Endodermal cell (in vitro differentiated cells): ENCODE results near the gene AKT1. TPM values are rescaled to one million over a fixed set of nuclear protein-coding genes. Genes with fewer than 3 reads are reported as not detected.
A peak's percentile ranks its signal among the peaks of the same experiment; 100 is the strongest.

Experiments
- DNase-seq: peaks from one replicate; pipeline ENCODE4 v3.0.0-alpha.2; 2017
- H3K27ac ChIP-seq: 2 replicates; pipeline ENCODE4 v1.5.1; 2013; ENCODE audit warnings: mild to moderate bottlenecking, low read depth, low read length, moderate library complexity
- H3K27me3 ChIP-seq: 2 replicates; pipeline ENCODE4 v1.6.1; 2013; ENCODE audit warnings: mild to moderate bottlenecking, low read length, moderate library complexity; ENCODE audit not compliant: insufficient read depth, control insufficient read depth, poor library complexity, severe bottlenecking
- H3K36me3 ChIP-seq: 2 replicates; pipeline ENCODE4 v1.7.0; 2013; ENCODE audit warnings: mild to moderate bottlenecking, low read length, moderate library complexity; ENCODE audit not compliant: control insufficient read depth, insufficient read depth
- H3K4me1 ChIP-seq: one replicate; pipeline ENCODE4 v1.7.0; 2013; ENCODE audit warnings: low read length; ENCODE audit not compliant: control insufficient read depth, insufficient read depth
- H3K4me3 ChIP-seq: 2 replicates; pipeline ENCODE4 v1.5.1; 2013; ENCODE audit warnings: mild to moderate bottlenecking, low read length, moderate library complexity
- H3K9ac ChIP-seq: 2 replicates; pipeline ENCODE4 v1.6.1; 2013; ENCODE audit warnings: mild to moderate bottlenecking, low read length, moderate library complexity; ENCODE audit not compliant: poor library complexity, severe bottlenecking; ENCODE audit errors: extremely low read depth
- H3K9me3 ChIP-seq: 2 replicates; pipeline ENCODE4 v1.6.1; 2013; ENCODE audit warnings: mild to moderate bottlenecking, low read length, moderate library complexity; ENCODE audit not compliant: control insufficient read depth
- H3K27ac Mint-ChIP-seq: 2 replicates; pipeline ENCODE4 v1.8.0; 2020; ENCODE audit warnings: mixed read lengths
- H3K27me3 Mint-ChIP-seq: 2 replicates; pipeline ENCODE4 v1.8.0; 2021; ENCODE audit warnings: mild to moderate bottlenecking, mixed read lengths; ENCODE audit not compliant: insufficient read depth
- H3K36me3 Mint-ChIP-seq: 2 replicates; pipeline ENCODE4 v1.8.0; 2020; ENCODE audit warnings: low read depth, mixed read lengths
- H3K4me1 Mint-ChIP-seq: 2 replicates; pipeline ENCODE4 v1.8.0; 2020; ENCODE audit warnings: mixed read lengths
- H3K4me3 Mint-ChIP-seq: 2 replicates; pipeline ENCODE4 v1.8.0; 2020; ENCODE audit warnings: mild to moderate bottlenecking, moderate library complexity, mixed read lengths
- H3K9me3 Mint-ChIP-seq: 2 replicates; pipeline ENCODE4 v1.8.0; 2020; ENCODE audit warnings: mild to moderate bottlenecking, mixed read lengths
- WGBS, 2 experiments: methylation state at CpG; one replicate each; pipeline versions ENCODE4 v1.1.5 to v1.1.7; 2013; ENCODE audit warnings: missing lambda C conversion rate in 2 of 2, mixed read lengths in 1 of 2; ENCODE audit not compliant: insufficient coverage in 1 of 2, insufficient read length in 1 of 2; 5-methylcytosine and 5-hydroxymethylcytosine counted together
- total RNA-seq, 2 donors: library from RNA; stranded (reverse); fragmentation: NEBNext Ultra II Directional in 1 of 2; extraction: Animal tissue kit (Norgen Biotek cat#: 25700) in 1 of 2; gene quantifications; 2 replicates in 1 of 2; 3 replicates in 1 of 2; pipeline ENCODE4 v1.2.1, GENCODE V29; 2021
- TF ChIP-seq, protein P1 (sequence below): fragments of 200-600 bp; sonication (generic); conservative IDR thresholded peaks from 2 replicates; pipeline ENCODE4 v1.5.0; 2021; ENCODE audit warnings: antibody characterized with exemption, mild to moderate bottlenecking

The AKT1 gene
- total RNA-seq, 2 donors from 2014 or later = 133 to 152 TPM

DNA sequence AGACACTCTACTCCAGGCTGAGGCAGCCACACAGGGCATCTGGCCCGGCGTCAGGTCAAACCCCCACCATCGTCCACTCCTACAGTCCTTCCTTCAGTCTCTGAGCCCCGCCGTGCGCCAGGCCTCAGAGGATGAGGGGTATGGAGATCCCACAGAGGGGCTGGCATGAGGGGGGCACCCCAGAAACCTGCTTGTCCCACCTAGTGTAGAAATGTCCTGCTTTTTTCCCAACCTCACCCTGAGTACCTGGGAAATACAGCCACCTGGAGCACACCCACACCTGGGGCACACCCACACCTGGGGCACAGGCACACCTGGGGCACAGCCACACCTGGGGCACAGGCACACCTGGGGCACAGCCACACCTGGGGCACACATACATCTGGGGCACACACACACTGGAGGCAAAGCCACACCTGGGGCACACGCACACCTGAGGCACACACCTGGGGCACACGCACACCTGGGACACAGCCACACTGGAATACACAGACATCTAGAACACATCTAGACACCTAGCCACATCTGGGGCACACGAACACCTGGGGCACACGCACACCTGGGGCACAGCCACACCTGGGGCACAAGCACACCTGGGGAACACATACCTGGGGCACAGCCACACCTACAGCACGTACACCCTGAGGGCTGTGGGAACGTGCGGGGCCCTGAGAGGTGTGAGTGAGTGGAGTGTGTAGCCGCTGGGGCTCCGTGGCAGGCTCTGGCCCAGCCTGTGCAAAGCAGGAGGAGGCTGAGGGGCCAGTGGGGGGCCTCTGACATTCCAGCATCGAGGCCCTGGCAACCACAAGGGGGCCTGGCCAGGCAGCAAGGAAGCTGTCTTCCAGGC, 18.4 kb downstream of the AKT1 start:
- 37 to 93% methylated on average over 3 to 16 of the region's 16 CpGs for WGBS, 2 experiments
- Histone ChIP-seq H3K27me3 (no peaks in the 10 kb centered on the region), H3K4me1 (no peaks in the 10 kb centered on the region), H3K9ac (no peak overlapping the region), H3K9me3 (no peaks in the 10 kb centered on the region), H3K4me3 (no peak overlapping the region), H3K36me3 (peaks cover 46% of the 10 kb centered on the region), H3K27ac (peak overlapping the region; percentile 77)
- H3K4me1 Mint-ChIP-seq = no peaks in the 10 kb centered on the region
- TF ChIP-seq, protein P1, sequence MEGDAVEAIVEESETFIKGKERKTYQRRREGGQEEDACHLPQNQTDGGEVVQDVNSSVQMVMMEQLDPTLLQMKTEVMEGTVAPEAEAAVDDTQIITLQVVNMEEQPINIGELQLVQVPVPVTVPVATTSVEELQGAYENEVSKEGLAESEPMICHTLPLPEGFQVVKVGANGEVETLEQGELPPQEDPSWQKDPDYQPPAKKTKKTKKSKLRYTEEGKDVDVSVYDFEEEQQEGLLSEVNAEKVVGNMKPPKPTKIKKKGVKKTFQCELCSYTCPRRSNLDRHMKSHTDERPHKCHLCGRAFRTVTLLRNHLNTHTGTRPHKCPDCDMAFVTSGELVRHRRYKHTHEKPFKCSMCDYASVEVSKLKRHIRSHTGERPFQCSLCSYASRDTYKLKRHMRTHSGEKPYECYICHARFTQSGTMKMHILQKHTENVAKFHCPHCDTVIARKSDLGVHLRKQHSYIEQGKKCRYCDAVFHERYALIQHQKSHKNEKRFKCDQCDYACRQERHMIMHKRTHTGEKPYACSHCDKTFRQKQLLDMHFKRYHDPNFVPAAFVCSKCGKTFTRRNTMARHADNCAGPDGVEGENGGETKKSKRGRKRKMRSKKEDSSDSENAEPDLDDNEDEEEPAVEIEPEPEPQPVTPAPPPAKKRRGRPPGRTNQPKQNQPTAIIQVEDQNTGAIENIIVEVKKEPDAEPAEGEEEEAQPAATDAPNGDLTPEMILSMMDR = peak; percentile 51
- peaks cover under 1% of the 10 kb centered on the region for H3K9me3 Mint-ChIP-seq
- H3K27me3 Mint-ChIP-seq = no peaks in the 10 kb centered on the region
- H3K4me3 Mint-ChIP-seq = no peak overlapping the region
- H3K27ac Mint-ChIP-seq = no peak overlapping the region
- peak; percentile 65 for DNase-seq
- peaks cover 36% of the 10 kb centered on the region for H3K36me3 Mint-ChIP-seq

GRCh38 chr14:104776481-104776880, 19.1 kb downstream of the AKT1 start:
- peaks cover 6% of the 10 kb centered on the region for H3K9me3 Mint-ChIP-seq
- no peak for DNase-seq
- Histone ChIP-seq H3K36me3 (peaks cover 53% of the 10 kb centered on the region), H3K9ac (no peak overlapping the region), H3K4me3 (no peak overlapping the region), H3K27me3 (no peaks in the 10 kb centered on the region), H3K9me3 (peaks cover under 1% of the 10 kb centered on the region), H3K27ac (no peak overlapping the region), H3K4me1 (no peaks in the 10 kb centered on the region)
- H3K27me3 Mint-ChIP-seq = no peaks in the 10 kb centered on the region
- no peak overlapping the region for H3K27ac Mint-ChIP-seq
- peaks cover 43% of the 10 kb centered on the region for H3K36me3 Mint-ChIP-seq
- 96 to 97% methylated on average over 11 to 15 of the region's 15 CpGs for WGBS, 2 experiments
- no peak overlapping the region for H3K4me3 Mint-ChIP-seq
- H3K4me1 Mint-ChIP-seq = no peaks in the 10 kb centered on the region
- TF ChIP-seq, protein P1 = no peak

DNA sequence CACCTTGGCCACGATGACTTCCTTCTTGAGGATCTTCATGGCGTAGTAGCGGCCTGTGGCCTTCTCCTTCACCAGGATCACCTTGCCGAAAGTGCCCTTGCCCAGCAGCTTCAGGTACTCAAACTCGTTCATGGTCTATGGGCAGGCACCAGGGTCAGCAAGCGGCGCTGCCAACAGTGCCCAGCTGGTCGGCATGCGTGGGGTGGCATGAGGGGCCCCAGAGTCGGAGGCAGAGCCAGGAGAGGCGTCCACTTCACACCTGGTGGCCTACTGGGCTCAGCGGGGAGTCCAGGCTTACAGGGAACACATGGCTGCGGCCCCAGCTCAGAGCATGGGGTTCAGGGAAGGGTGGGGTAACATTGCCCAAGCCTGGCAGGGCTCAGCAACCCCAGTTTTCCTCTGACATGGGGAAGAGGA, 20.5 kb downstream of the AKT1 start:
- Histone ChIP-seq H3K9ac (no peak overlapping the region), H3K9me3 (peaks cover 6% of the 10 kb centered on the region), H3K4me3 (no peak overlapping the region), H3K27ac (no peak overlapping the region), H3K4me1 (no peaks in the 10 kb centered on the region), H3K27me3 (no peaks in the 10 kb centered on the region), H3K36me3 (peaks cover 55% of the 10 kb centered on the region)
- H3K9me3 Mint-ChIP-seq = peaks cover 13% of the 10 kb centered on the region
- H3K36me3 Mint-ChIP-seq = peaks cover 55% of the 10 kb centered on the region
- no peaks in the 10 kb centered on the region for H3K4me1 Mint-ChIP-seq
- H3K4me3 Mint-ChIP-seq = no peak overlapping the region
- H3K27ac Mint-ChIP-seq = no peak overlapping the region
- TF ChIP-seq, protein P1 = no peak
- H3K27me3 Mint-ChIP-seq = no peaks in the 10 kb centered on the region
- 90 to 98% methylated on average over 9 to 13 of the region's 13 CpGs for WGBS, 2 experiments
- DNase-seq = no peak
